GM13976 (cell line): ENCODE data around the gene MED16.
"Not testable (repeated sequence)": the region's sequence is repeated elsewhere in the genome, so short reads cannot be mapped to it uniquely, and the experiment has no call there.

Experiments used
- DNase-seq: peaks from one replicate; pipeline ENCODE4 v3.0.0; 2012; ENCODE audit warnings: low spot score
- CTCF ChIP-seq: IDR thresholded peaks from 2 replicates; pipeline ENCODE4 v1.5.1; 2012; ENCODE audit warnings: borderline replicate concordance, mild to moderate bottlenecking; ENCODE audit not compliant: insufficient read depth; ENCODE audit errors: extremely low read depth, missing control alignments, control extremely low read depth
- in situ Hi-C: fragments of 300-500 bp; cut with MboI; formaldehyde crosslinking; loops from one replicate; pipeline ENCODE4 v1.12.0; 2022; ENCODE audit warnings: low sequenced_read_pairs, mixed read lengths, inconsistent platforms; ENCODE audit not compliant: unreplicated experiment

The MED16 gene

GRCh38 chr19:858284-858683, 34.7 kb downstream of the MED16 start:
- in situ Hi-C loops = no loop called here
- no peak for DNase-seq
- TF ChIP-seq CTCF = no peak

GRCh38 chr19:855566-856120, 37.3 kb downstream of the MED16 start:
- DNase-seq = no peak
- in situ Hi-C loops = no loop called here
- no peak for TF ChIP-seq CTCF

GRCh38 chr19:855142-855541, 37.8 kb downstream of the MED16 start:
- DNase-seq = no peak
- in situ Hi-C loops = no loop called here
- TF ChIP-seq CTCF = no peak

- in situ Hi-C loops = no loop called here
- no peak for DNase-seq
- TF ChIP-seq CTCF = no peak
Measured at GRCh38 chr19:854549-854948, 38.4 kb downstream of the MED16 start.

GRCh38 chr19:853614-854220, 39.3 kb downstream of the MED16 start:
- in situ Hi-C loops, DNase-seq: not testable (repeated sequence)

GRCh38 chr19:853014-853585, 39.9 kb downstream of the MED16 start:
- TF ChIP-seq CTCF = no peak
- DNase-seq = no peak
- in situ Hi-C loops = no loop called here
